Stimulated activated CD8-positive, alpha-beta memory T cell treated with anti-CD3 and anti-CD28 coated beads, Interleukin-2, amount 100 ng/mL, for 1 hour (primary cell): ENCODE results near the gene MAP3K12.
"Not testable (repeated sequence)": the region's sequence is repeated elsewhere in the genome, so short reads cannot be mapped to it uniquely, and the experiment has no call there.

Experiments
- DNase-seq, 2 donors: peaks; one replicate each; pipeline ENCODE4 v3.0.0-alpha.2; 2020; ENCODE audit warnings: low read depth in 2 of 2

MAP3K12 gene

DNA sequence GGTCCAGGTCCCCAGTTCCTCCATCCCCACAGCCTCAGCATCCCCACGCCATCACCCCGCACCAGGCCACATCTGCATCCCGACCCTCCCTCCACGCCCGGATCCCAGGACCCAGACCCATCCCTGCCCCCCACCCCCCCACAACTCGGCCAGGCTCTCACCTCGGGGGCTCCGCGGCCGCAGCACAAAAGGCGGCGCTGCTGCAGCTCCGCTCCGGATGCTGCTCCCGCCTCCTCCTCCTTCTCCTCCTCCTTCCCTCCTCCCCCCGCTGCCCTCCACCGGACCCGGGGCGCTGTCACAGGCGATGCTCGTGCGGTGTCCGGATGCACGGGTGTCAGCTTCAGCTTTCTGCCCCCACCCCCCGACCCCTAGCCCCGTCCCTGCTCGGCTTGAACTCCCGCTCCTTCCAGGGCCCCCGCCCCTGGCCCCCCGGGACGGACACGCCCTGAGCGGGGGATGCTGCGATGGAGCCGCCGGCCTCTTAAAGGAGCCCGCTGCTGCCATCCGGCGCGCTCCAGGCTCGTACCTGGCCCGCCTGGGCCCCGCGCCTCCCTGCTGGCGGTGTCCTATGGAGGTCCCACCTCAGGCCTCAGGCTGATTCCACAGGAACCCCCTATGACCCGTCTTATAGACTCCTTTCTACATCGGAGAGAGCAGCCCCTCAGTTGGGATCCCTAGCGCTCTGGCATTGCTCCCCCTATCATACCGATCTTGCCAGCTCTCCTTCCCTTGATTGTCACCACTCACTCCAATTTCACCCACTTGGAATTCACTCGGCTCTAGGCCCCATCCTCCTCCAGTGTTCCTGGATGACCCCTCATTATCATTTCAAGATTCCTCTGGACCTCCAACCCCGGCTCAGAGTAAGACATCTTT lies at the start of gene MAP3K12:
Gene MAP3K12, minus strand, starts transcription at position 193 of the 876 bp plus-strand sequence. CDS start 12,067 bp downstream, outside the sequence.
- DNase-seq, result peak in 1 of 2 donors; percentile 40

GRCh38 chr12:53548354-53548753 lies 49.1 kb upstream of the MAP3K12 start:
- DNase-seq, result not testable (repeated sequence)

DNA sequence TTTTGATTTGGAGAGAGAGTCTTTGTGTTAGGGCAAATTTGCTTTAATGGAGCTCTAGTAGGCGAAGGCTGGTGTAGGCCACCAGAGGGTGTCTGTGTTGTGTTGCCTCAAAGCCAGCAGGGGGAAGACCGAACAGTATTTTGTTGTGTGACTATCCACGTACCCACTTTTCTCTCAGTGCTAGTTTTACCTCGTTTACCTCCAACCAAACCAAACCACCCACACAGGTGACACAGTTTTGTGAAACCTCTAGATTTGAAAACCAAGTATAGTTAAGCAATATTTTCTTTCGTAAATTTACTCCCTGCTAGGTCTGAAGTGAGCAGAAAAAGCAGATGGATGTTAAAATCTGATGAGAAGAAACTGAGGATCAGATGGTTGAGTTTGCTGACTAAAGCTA lies 44.3 kb upstream of the MAP3K12 start:
- DNase-seq, result peak in 1 of 2 donors; percentile 3

- no peak for DNase-seq
Measured at GRCh38 chr12:53539526-53539925, 40.3 kb upstream of the MAP3K12 start.

GRCh38 chr12:53538209-53538689 lies 39.0 kb upstream of the MAP3K12 start:
- no peak for DNase-seq

DNA sequence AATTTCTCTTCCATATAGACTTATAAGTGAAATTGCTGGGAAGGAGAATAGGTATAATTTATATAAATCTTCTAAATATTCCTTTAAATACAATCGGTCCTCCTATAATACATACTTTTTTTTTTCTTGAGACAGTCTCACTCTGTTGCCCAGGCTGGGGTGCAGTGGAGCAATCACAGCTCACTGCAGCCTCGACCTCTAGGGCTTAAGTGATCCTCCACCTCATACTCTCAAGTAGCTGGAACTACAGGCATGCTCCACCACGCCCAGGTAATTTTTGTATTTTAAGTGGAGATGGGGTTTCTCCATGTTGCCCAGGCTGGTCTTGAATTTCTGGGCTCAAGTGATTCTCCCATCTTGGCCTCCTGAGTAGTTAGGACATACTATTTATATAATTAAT lies 37.7 kb upstream of the MAP3K12 start:
- DNase-seq, result no peak

- DNase-seq, result no peak
Measured at GRCh38 chr12:53533471-53533870, 34.2 kb upstream of the MAP3K12 start.

GRCh38 chr12:53532524-53533445 lies 33.5 kb upstream of the MAP3K12 start:
- DNase-seq, result no peak

DNA sequence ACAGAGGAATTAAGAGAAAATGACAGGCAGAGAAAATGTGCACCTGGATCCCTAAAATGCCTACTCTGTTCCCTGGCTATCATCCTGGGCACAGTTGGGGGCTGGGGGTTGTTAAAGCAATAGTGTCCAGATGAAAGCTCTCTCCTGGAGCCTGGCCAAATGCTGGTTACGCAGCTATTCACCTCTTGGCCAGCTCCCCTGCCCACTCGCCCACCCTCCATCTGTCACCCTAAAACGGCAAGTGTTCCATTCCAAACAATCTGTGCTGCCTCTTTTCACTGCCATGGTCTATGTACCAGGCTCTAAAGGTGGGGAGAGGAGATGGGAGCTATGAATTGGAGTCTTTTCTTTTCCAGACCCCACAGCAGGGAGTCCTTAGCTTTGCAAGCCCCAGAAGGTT lies 32.8 kb upstream of the MAP3K12 start:
- no peak for DNase-seq

DNA sequence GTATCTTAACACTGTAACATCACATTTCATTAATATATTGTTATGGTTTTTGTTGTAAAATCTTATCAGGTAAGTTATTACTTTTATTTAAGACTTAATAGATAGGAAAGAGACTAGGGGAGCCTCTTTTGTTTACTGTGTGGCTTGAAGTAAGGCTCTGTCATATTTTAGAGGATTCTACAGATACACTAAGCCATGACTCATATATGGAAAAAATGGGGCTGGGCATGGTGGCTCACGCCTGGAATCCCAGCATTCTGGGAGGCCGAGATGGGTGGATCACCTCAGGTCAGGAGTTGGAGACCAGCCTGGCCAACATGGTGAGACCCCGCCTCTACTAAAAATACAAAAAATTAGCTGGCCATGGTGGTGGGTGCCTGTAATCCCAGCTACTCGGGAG lies 31.7 kb upstream of the MAP3K12 start:
- no peak for DNase-seq

DNA sequence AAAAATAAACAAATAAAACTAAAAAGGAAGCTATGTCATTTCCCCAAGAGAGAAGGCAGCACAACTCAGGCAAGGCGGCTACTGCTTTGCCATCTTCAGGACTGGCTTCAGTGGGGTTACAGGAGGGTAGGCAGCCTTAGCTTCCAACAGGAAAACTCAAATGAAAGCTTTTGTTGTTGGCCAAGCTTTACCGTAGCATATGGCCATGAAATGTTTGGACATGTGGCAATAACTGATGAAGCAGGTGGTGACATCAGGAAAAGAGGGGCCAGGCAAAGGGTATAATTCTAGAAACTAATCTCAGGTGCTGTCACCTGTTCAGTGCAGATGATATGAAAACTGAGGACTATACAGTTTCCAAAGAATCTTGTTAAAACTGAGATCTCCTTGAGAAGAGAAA lies 30.8 kb upstream of the MAP3K12 start:
- DNase-seq, result no peak

DNA sequence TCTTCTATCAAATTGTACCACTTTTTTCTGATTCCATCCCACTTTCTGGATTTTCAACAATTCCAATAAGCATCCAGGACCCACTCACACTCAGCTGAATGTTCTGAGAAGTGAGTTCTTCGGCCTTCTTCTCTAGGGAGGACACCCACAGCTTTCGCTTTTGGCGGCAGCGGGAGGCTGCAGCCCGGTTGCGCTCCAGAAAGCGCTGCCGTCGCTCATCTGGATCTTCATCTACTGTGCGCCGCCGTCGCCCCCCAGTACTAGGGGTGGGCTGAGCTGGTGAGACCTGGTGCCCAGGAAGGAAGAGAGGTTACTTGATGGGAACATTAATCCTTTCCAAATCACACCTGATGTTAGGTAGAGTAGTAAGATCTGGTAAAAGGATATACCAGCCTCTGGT lies 25.2 kb upstream of the MAP3K12 start:
- DNase-seq, result no peak

GRCh38 chr12:53523131-53523530 lies 23.9 kb upstream of the MAP3K12 start:
- DNase-seq, result no peak

GRCh38 chr12:53518381-53518780 lies 19.1 kb upstream of the MAP3K12 start:
- no peak for DNase-seq

- no peak for DNase-seq
Measured at GRCh38 chr12:53516758-53517455, 17.6 kb upstream of the MAP3K12 start.

DNA sequence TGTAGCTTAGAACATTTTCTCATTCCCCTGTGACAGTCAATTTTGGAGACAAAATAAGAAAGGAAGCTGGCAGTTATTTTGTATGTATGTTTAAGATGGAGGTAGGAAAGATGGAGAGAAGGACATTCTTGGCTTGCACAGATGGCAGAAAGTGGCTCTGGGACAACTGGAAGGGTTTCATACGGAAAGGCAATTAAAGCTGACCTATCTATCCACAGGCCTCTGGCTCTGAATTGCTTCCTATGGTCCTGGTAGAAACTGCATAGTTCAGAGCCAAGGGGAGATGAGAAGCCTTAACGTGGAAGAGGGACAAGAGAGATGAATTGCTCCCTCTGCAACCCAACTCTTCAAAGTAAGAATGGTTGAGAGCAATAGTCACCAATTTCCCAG lies 16.0 kb upstream of the MAP3K12 start:
- DNase-seq, result no peak

DNA sequence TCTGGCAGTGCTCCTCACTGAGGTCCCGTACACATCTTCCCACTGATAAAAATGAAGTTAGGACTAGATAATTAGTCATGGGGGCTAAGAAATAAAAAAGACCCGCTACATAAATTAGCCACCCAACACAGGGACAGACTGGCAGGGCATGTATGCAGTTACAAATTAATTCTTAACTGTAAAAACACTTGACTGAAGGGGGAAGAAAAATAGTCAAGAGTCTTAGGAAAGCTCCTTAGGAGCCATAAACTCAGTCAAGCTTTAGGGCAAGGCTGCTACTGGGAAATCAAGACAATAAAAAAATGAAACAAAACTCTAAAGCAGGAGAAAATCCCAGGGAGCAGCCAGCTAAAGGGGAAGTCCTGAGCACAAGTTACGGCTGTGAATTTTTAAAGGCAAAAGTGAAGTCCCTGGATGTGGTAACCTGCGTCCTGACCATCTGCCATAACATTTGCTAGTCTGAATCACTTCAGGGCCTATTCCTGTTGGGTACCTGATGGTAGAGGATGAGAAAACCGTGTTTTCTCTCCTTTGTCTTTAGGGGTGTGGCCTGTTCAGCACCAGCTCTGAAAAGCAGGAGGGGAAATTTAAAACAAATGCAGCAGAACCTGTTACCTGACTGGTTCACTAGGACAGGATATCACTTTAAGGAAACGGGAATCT lies 15.5 kb upstream of the MAP3K12 start:
- no peak for DNase-seq

GRCh38 chr12:53513712-53514410 lies 14.6 kb upstream of the MAP3K12 start:
- no peak for DNase-seq

DNA sequence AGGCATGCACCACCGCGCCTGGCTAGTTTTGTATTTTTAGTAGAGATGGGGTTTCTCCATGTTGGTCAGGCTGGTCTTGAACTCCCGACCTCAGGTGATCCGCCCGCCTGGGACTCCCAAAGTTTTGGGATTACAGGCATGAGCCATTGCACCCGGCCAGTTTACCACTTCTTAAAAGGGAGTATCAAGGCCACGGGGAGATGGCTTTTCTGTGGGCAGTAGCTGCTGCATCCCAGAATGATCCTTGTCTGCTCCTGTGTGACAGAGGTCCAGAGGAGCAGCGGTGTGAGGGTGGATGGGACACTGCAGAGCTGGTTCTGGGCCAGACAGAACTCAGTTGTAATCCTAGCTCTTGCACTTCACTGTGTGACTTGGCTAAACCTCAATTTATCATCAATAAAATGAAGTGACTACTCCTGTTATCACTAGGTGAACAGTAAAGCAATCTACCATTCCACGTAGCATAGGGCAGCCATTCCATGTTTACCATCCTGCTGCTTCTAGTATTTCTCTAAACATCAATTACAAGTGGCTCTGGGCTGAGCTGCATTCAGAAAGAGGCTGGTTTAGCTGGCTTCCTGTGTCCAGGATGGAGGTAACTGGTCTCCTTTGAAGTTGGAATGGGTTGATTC lies 11.0 kb upstream of the MAP3K12 start:
- DNase-seq, result no peak

GRCh38 chr12:53508534-53509170 lies 9.4 kb upstream of the MAP3K12 start:
- peak; percentile 63 to 69 for DNase-seq
